Chondrocyte (in vitro differentiated cells): ENCODE data around the gene SULF2. TPM values are rescaled to one million over a fixed set of nuclear protein-coding genes. Genes with fewer than 3 reads are reported as not detected.
A peak's percentile ranks its signal among the peaks of the same experiment; 100 is the strongest.

Experiments used
- DNase-seq: peaks from one replicate; pipeline ENCODE4 v3.0.0; 2021; ENCODE audit warnings: mixed read lengths, low spot score
- H3K27ac Mint-ChIP-seq: one replicate; pipeline ENCODE4 v1.8.0; 2021; ENCODE audit warnings: mild to moderate bottlenecking, moderate library complexity, mixed read lengths; ENCODE audit not compliant: unreplicated experiment
- H3K27me3 Mint-ChIP-seq: 2 replicates; pipeline ENCODE4 v1.8.0; 2021; ENCODE audit warnings: low read depth, mixed read lengths
- H3K36me3 Mint-ChIP-seq: 2 replicates; pipeline ENCODE4 v1.8.0; 2021; ENCODE audit warnings: low read depth, mixed read lengths
- H3K4me1 Mint-ChIP-seq: 2 replicates; pipeline ENCODE4 v1.8.0; 2021; ENCODE audit warnings: low read depth, mild to moderate bottlenecking, mixed read lengths
- H3K4me3 Mint-ChIP-seq: one replicate; pipeline ENCODE4 v1.8.0; 2021; ENCODE audit warnings: mild to moderate bottlenecking, moderate library complexity, mixed read lengths; ENCODE audit not compliant: unreplicated experiment
- H3K9me3 Mint-ChIP-seq: 2 replicates; pipeline ENCODE4 v1.8.0; 2021; ENCODE audit warnings: low read depth, mixed read lengths
- total RNA-seq: library from RNA; stranded (reverse); gene quantifications from 3 replicates; pipeline ENCODE4 v1.2.1, GENCODE V29; 2021
- TF ChIP-seq, protein P1 (sequence below): fragments of 200-600 bp; sonication (generic); IDR thresholded peaks from 2 replicates; pipeline ENCODE4 v1.5.0; 2021; ENCODE audit warnings: antibody characterized with exemption, mild to moderate bottlenecking, moderate library complexity

The SULF2 gene
- total RNA-seq, 1 donor from 2014 or later: 82.4 TPM

DNA sequence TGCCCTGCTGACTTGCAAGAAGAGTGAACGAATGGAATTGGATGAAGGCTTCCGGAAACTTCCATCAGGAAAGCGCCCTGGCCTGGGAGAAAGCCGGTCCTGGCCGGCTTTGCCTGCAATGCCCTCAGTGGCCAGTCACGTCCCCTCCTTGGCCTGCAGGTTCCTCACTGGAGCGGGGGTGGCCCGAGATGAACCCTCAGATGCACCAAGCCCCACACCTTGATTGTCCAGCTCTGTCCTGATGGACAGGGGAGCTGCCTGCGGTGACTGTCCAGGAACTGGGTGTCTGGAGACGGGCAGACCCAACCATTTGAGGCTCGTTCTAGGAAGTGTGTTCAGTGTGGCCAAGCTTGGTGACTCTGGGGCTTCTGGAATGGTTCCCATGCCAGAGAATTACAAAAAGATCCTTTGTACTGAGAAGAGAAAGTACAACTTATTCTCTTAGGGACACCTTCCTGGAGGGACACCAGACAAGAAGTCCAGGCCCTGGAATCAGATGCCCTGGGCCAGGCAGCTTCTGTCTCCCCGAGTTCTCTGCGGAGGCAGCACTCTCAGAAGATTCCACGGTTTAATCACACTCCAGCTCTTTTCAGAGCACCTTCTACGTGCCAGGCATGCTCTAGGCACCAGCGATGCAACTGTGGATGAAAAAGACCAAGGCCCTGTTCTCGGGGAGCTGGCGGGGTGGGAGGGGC lies 17.1 kb upstream of the SULF2 start:
- Mint-ChIP-seq H3K4me1 (no peaks in the 10 kb centered on the region), H3K27me3 (peaks cover 32% of the 10 kb centered on the region), H3K4me3 (no peak overlapping the region), H3K27ac (no peak overlapping the region), H3K9me3 (no peaks in the 10 kb centered on the region), H3K36me3 (no peaks in the 10 kb centered on the region)
- TF ChIP-seq, protein P1, sequence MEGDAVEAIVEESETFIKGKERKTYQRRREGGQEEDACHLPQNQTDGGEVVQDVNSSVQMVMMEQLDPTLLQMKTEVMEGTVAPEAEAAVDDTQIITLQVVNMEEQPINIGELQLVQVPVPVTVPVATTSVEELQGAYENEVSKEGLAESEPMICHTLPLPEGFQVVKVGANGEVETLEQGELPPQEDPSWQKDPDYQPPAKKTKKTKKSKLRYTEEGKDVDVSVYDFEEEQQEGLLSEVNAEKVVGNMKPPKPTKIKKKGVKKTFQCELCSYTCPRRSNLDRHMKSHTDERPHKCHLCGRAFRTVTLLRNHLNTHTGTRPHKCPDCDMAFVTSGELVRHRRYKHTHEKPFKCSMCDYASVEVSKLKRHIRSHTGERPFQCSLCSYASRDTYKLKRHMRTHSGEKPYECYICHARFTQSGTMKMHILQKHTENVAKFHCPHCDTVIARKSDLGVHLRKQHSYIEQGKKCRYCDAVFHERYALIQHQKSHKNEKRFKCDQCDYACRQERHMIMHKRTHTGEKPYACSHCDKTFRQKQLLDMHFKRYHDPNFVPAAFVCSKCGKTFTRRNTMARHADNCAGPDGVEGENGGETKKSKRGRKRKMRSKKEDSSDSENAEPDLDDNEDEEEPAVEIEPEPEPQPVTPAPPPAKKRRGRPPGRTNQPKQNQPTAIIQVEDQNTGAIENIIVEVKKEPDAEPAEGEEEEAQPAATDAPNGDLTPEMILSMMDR: no peak
- DNase-seq: peak; percentile 66

DNA sequence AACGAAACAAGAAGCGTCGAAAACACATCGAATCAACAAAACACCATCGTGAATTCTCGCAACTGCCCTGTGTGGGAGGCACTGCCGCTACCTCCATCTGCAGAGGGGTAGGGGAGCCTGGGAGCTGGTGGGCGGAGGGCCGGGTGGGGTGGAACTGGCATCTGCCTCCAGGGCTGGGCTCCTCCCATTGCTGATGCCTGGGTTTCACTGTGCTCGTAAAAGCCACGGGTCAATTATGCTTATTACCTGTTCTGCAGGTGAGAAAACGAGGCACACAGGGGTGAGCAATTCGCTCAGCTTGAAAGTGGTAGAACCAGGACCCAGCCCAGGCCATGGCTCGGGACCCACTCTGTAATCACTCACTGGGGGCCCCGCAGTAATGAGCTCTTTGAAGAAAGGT lies 16.5 kb upstream of the SULF2 start:
- Mint-ChIP-seq H3K9me3 (no peaks in the 10 kb centered on the region), H3K27me3 (peaks cover 31% of the 10 kb centered on the region), H3K4me3 (no peak overlapping the region), H3K4me1 (no peaks in the 10 kb centered on the region), H3K36me3 (no peaks in the 10 kb centered on the region), H3K27ac (no peak overlapping the region)
- TF ChIP-seq, protein P1: no peak
- peak; percentile 58 for DNase-seq

DNA sequence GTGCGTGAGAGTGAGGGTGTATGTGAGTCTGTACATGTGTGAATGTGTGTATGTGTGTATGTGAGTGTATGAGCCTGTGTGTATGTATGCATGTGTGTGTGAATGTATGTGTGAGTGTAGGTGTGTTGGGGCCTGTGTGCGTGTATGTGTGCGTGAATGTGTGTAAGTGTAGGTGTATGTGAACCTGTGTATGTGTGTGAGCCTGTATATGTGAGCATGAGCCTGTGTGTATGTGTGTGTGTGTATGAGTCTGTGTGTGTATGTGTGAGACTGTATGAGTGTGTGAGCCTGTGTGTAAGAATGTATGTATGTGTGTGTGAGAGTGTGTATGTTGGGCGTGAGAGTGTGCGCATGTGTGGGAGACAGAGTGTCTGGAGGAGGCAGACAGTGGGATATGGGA lies 15.8 kb upstream of the SULF2 start:
- TF ChIP-seq, protein P1: no peak
- Mint-ChIP-seq H3K27me3 (peaks cover 25% of the 10 kb centered on the region), H3K4me1 (no peaks in the 10 kb centered on the region), H3K27ac (no peak overlapping the region), H3K4me3 (no peak overlapping the region), H3K9me3 (no peaks in the 10 kb centered on the region), H3K36me3 (no peaks in the 10 kb centered on the region)
- no peak for DNase-seq

DNA sequence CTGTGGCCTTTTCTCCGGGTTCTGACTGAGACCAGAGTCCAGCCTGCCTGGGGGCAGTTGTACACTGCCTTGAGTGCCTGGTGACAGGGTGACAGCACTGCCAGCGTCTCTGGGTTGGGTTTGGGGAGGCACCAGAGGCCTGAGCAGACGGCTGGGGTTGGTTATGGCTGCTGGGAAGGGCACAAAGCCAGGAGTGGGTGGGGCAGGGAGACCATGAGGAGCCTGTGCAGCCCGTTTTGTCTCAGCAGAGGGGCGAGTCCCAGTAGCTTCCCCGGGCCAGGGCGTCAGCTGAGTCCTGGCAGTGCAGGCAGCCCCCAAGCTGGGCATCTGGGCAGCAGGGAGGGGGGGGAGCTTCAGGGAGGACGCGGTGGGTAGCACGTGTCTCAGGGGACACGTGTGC lies 15.3 kb upstream of the SULF2 start:
- Mint-ChIP-seq H3K36me3 (no peaks in the 10 kb centered on the region), H3K9me3 (no peaks in the 10 kb centered on the region), H3K4me3 (no peak overlapping the region), H3K27ac (no peak overlapping the region), H3K4me1 (no peaks in the 10 kb centered on the region), H3K27me3 (peaks cover 23% of the 10 kb centered on the region)
- TF ChIP-seq, protein P1: no peak
- DNase-seq: peak; percentile 72

DNA sequence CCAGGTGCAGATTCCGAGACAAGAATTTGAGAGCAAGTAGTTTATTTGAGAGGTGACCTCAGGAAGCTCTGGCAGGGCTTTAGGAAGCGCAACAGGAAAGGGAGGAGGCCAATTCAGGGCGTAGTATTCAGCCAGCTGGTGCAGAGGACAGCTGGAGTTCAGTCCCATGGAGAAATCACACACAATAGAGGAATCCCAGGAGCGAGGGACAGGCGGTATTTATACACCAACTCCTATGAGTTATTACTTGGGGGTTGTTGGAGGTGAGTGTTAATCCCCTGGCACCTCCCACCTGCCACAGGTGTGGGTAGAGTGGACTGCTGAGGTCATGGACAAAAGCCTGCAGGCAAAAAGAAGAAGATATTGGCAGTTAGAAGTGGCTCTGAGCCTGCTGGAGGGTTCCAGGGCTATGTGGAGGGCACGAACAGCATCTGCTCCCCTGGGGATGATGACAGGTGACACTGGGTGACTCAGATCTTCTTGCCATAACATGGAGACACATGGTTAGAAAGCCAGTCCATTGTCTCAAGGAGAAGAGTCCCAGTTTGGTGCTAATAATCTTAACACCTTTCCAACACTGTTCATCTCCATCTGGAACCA lies 13.9 kb upstream of the SULF2 start:
- no peak overlapping the region for H3K27ac Mint-ChIP-seq
- DNase-seq: peak; percentile 1
- no peaks in the 10 kb centered on the region for H3K36me3 Mint-ChIP-seq
- TF ChIP-seq, protein P1: no peak
- H3K4me3 Mint-ChIP-seq: no peak overlapping the region
- H3K9me3 Mint-ChIP-seq: no peaks in the 10 kb centered on the region
- H3K4me1 Mint-ChIP-seq: peaks cover 6% of the 10 kb centered on the region
- peaks cover 13% of the 10 kb centered on the region for H3K27me3 Mint-ChIP-seq
